Coronary artery (tissue), 2 donors: ENCODE results near the gene STRIP1.
A peak's percentile ranks its signal among the peaks of the same experiment; 100 is the strongest.
"Not testable (repeated sequence)": the region's sequence is repeated elsewhere in the genome, so short reads cannot be mapped to it uniquely, and the experiment has no call there.

Experiments
- DNase-seq: peaks from one replicate; pipeline ENCODE4 v3.0.0-alpha.2; 2017; ENCODE audit warnings: low spot score
- H3K27ac ChIP-seq, 2 donors: fragments of 200-600 bp; sonication (generic); one replicate each; pipeline ENCODE4 v1.5.1; 2016 to 2019
- H3K4me3 ChIP-seq: fragments of 200-600 bp; sonication (generic); 2 replicates; pipeline ENCODE4 v1.5.1; 2016; ENCODE audit warnings: mild to moderate bottlenecking, moderate library complexity
- TF ChIP-seq, protein P1 (sequence below): fragments of 200-600 bp; sonication (generic); IDR thresholded peaks from one replicate; pipeline ENCODE4 v1.5.1; 2019; ENCODE audit warnings: antibody characterized with exemption

The STRIP1 gene

DNA sequence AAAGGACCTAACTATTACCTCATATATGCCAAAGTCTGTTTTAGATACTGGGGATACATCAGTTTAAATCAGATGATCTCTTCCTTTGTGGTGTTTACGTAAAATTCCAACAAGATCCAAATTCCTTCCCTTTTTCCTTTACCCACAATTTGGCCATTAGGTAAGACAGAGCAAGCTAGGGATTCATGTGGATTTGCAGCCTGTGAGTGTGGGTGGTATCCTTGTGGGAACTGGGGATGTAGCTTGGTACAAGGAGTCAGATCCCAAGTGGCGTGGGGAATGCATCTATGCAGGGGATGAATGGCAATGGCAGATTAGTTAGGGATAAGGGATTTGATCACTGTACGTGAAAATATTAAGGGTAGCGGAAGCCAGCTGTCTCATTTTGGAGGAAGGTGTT lies 9.8 kb upstream of the STRIP1 start:
- TF ChIP-seq, protein P1, sequence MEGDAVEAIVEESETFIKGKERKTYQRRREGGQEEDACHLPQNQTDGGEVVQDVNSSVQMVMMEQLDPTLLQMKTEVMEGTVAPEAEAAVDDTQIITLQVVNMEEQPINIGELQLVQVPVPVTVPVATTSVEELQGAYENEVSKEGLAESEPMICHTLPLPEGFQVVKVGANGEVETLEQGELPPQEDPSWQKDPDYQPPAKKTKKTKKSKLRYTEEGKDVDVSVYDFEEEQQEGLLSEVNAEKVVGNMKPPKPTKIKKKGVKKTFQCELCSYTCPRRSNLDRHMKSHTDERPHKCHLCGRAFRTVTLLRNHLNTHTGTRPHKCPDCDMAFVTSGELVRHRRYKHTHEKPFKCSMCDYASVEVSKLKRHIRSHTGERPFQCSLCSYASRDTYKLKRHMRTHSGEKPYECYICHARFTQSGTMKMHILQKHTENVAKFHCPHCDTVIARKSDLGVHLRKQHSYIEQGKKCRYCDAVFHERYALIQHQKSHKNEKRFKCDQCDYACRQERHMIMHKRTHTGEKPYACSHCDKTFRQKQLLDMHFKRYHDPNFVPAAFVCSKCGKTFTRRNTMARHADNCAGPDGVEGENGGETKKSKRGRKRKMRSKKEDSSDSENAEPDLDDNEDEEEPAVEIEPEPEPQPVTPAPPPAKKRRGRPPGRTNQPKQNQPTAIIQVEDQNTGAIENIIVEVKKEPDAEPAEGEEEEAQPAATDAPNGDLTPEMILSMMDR = no peak
- no peak for DNase-seq
- H3K27ac ChIP-seq = no peak overlapping the region
- no peak overlapping the region for H3K4me3 ChIP-seq

DNA sequence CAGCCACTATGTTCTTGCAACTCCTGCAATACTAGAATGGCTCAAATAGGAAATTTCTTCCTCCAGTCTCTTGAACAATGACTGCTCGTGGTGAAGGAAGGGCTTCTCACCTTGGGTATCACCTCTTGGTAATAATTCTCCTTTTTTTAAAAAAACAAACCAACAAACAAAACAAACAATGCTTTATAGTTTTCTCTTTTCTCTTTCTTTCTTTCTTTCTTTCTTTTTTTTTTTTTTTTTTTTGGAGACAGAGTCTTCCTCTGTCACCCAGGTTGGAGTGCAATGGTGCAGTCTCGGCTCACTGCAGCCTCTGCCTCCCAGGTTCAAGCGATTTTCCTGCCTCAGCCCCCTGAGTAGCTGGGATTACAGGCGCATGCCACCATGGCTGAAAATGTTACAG lies 3.7 kb upstream of the STRIP1 start:
- not testable (repeated sequence) for H3K27ac ChIP-seq, H3K4me3 ChIP-seq, DNase-seq

DNA sequence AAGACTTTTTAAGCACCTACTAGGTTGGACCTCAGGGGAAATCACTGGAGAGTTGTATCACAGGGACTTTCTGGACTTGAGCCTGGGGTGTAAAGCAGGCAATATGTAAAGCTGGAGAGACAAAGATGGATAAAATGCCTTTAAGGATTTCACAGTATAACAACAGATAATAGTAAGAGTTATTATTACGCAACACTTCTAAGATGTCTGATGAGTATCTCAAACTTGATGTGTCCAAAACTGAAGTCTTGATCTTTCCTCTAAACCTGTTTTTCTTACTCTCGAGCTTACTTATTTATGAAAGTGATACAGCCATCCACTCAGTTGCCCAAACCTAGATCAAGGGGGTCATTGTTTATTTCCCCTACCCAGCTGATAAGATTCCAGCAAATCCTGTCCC lies 2.1 kb upstream of the STRIP1 start:
- TF ChIP-seq, protein P1 = no peak
- Histone ChIP-seq H3K4me3 (no peak overlapping the region), H3K27ac (no peak overlapping the region)
- no peak for DNase-seq

DNA sequence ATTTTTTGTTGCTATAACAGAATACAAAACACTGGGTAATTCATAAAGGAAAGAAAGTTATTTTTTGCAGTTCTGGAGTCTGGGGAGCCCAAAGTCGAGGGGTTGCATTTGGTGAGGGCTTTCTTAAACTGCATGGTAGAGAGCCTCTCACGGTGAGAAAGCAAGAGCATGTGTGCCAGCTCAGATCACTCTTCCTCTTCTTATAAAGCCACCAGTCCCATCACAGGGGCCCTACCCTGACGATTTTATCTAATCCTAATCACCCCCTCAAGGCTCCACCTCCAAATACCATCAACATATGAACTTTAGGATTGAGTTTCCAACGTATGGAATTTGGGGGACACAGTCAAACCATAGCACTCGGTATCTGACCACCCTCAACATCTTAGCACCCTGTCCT lies 1.0 kb upstream of the STRIP1 start:
- no peak overlapping the region for H3K27ac ChIP-seq
- TF ChIP-seq, protein P1 = no peak
- H3K4me3 ChIP-seq = no peak overlapping the region
- DNase-seq = no peak

DNA sequence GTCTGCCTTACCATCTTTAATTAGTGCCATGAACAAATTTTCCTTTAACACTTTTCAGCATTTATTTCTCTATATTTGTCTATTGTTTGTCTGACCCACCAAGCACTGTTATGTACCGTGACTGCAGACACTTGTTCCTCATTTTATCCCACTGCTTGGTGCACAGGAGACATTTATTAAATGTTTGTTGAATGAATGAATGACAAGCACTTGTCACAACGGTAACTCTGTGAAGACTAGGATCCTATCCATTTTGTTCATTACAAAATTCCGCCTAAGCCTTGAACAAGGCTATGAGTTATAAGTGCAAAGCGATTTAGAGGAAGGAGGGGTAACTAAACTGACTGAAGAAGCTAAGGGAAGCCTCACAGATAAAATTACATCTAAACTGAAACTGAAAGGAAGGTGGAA lies 379 bp upstream of the STRIP1 start:
- peak overlapping the region; percentile 85 to 94 for H3K27ac ChIP-seq
- H3K4me3 ChIP-seq = peak overlapping the region; percentile 98
- TF ChIP-seq, protein P1 = no peak
- no peak for DNase-seq

DNA sequence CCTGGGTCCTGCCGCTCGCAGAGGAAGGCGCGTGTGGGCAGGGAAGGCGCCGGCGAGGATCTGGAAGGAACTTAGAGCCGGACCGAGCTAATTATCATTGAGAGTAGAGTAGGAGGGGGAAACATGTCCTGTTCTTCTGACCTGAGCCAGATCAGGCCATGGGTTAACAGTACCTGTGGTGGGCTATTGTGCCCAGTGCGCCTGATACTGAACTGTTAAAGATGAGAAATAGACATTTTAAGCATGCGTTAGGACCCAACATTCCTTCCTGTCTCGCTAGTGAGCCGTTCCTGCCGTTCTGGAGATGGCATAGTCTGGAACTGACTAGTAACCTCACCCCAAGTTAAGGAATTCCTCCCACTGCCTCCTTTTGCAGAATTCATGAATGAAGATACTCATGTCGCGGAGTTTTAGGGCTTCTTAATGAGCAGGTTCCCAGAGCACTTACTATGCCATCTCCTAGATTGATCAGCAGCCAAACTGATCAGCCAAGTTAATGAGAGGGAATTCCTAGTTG lies 870 bp downstream of the STRIP1 start:
- TF ChIP-seq, protein P1 = no peak
- Histone ChIP-seq H3K4me3 (peak overlapping the region; percentile 98), H3K27ac (peak overlapping the region; percentile 85 to 94)
- DNase-seq = no peak

DNA sequence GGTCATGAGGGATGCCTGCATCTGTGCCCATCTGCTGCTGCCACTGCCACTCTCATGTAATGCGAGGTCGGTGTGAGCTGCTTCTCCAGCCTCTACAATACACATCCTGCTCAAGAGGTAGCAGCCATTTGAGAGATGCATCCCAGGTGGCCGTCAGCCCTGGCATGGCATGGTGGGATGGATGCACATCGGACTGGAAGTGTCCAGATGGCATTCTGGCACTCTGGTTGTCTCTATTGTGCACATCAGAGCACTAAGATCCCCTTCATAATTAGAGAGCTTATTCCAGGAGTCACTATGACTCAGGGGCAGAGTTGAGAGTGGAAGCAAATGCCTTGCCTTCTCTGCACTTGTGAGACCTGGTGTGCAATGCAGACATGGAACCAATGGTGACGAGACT lies 3.8 kb downstream of the STRIP1 start:
- no peak overlapping the region for H3K4me3 ChIP-seq
- no peak for DNase-seq
- no peak overlapping the region for H3K27ac ChIP-seq
- TF ChIP-seq, protein P1 = no peak

DNA sequence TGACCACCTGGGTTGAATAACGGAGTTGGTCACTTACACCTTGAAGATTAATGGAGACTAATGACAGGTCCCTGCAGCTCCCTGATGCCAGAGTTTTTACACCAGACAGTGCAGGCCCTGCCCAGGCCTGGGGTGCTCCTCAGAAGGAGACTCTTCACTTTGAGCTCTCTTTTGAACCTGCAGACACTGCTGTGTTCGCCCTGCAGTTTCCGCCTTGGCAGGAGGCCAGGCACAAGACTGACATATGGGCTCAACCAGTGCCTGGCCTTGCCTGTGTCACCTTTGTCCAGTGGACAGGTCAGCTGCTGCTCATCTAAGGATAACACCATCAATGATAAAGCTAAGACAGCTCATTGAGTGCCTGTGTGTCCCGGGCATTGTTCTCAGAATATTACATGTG lies 5.2 kb downstream of the STRIP1 start:
- H3K27ac ChIP-seq = no peak overlapping the region
- DNase-seq = no peak
- TF ChIP-seq, protein P1 = no peak

More for the DNA sequence above, 5.2 kb downstream of the STRIP1 start:
- no peak overlapping the region for H3K4me3 ChIP-seq
